ENCODE data around the gene CELSR1. TPM values are rescaled to one million over a fixed set of nuclear protein-coding genes. Genes with fewer than 3 reads are reported as not detected.
"Not testable (repeated sequence)": the region's sequence is repeated elsewhere in the genome, so short reads cannot be mapped to it uniquely, and the experiment has no call there.

Gene CELSR1
- total RNA-seq, 1 donor from 2014 or later, result 43.1 TPM

GRCh38 chr22:46401370-46401769 lies 136.1 kb downstream of the CELSR1 start:
- DNase-seq (ENCODE audit: low read depth in 2 of 2), result no peak

DNA sequence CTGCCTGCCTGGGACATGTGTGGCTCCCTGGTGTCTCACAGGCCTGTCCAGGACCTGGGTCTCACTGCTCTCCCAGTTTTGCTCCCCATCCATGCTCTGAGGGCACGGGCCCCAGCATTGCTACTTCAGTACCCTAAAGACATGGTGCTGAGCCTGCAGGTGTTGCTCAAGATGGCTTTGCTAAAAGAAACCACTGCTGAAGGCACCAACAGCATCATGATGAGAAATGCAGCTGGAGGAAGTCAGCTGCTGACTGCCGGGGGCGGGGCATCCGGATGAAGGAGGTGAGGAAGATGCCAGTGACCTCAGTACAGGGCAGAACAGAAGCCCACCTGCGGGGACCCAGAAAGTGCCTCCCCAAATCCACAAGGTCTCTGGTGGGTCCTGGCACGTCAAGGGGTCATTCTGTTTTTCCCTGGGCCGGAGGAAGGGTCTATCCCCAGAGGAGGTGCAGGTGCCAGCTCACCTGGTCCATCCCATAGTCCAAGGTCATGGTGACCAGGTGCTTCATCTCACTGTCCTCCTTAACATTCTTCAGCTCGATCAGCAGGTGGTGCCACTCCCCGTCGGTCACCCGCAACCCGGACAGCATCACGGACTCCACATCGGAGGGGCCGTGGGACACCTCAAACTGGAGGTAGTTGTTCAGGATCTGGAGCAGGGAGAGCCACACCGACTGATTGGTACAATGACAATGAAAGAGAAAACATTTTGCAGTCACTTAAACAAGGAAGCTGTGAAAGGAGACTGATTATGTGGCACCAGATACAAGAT lies 138.0 kb downstream of the CELSR1 start:
- no peak for DNase-seq (ENCODE audit: low read depth in 2 of 2)

- DNase-seq (ENCODE audit: low read depth in 2 of 2), result no peak
Observed at GRCh38 chr22:46397951-46398350, 139.5 kb downstream of the CELSR1 start.

GRCh38 chr22:46397514-46397913 lies 139.9 kb downstream of the CELSR1 start:
- DNase-seq (ENCODE audit: low read depth in 2 of 2), result no peak

- not testable (repeated sequence) for DNase-seq (ENCODE audit: low read depth in 2 of 2)
Observed at GRCh38 chr22:46397049-46397448, 140.4 kb downstream of the CELSR1 start.

DNA sequence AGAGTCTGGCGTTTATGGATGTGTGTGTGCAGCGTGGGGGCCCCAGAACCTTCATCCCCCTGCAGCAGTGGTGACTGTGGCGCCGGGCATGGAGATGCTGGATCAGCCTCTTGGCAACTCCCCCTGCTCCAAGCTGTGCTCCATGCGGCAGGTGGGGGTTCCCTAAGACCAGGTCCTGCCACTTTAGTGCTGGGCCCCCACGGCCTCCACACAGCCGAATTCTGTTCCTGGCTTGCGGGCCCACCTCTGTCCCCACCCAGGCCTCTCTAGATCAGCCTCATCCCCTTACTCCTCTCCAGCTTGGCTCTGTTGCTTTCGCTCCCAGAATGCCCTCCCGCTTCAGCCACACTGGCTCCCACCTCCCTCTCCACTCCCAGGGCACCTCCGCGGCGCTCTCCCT lies 142.3 kb downstream of the CELSR1 start:
- DNase-seq (ENCODE audit: low read depth in 2 of 2), result no peak

GRCh38 chr22:46394622-46395021 lies 142.8 kb downstream of the CELSR1 start:
- DNase-seq (ENCODE audit: low read depth in 2 of 2), result no peak

DNA sequence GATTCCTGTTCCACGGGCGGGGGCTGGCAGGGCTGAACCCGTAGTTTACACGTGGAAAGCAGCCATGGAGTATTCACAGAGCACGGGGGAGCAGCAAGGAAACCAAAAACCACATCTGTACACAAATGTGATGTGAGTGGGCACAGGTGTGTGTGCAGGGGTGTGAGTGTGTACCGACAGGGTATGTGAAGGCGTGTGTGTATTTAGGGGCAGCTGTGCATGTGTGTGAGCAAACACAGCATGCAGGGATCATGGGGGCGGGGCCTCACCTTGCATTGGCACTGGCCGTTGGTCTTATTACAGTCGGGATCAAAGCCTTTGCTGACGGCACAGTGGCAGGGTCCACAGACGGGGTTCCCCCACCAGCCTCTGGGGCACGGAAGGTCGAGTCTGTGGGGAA lies 143.5 kb downstream of the CELSR1 start:
- DNase-seq (ENCODE audit: low read depth in 2 of 2), result no peak

GRCh38 chr22:46392137-46392844 lies 145.1 kb downstream of the CELSR1 start:
- DNase-seq (ENCODE audit: low read depth in 2 of 2), result no peak

DNA sequence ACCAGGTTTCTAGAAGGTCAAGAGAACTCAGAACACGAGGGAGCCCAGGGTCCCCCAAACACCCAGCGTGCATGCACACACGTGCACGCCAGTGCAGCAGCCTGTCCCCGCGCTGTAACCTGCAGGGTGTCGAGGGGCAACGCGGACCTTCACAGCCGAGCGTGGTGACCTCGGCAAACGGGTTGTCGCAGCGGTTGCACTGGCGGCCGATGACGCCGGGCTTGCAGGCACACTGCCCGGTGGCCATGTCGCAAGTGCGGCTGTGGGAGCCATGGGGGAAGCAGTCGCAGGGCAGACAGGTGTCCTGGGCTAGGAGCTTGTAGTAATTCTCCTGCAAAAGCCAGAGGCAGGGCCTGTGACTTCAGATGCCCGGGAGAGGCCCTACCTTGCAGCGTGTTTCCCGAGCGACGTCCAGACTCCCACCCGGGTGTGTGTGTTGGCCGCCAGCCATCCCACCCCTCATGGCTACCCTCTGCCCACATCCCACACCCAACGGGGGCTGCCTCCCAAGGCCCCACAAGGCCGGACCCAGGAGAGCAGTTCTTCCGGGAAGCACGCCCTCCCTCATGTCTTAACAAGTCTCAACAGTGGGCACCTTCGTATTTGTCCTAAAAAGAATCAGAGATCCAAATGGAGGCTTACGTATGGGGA lies 145.8 kb downstream of the CELSR1 start:
- DNase-seq (ENCODE audit: low read depth in 2 of 2), result no peak

GRCh38 chr22:46390652-46391301 lies 146.6 kb downstream of the CELSR1 start:
- peak; percentile 62 to 64 for DNase-seq (ENCODE audit: low read depth in 2 of 2)

- DNase-seq (ENCODE audit: low read depth in 2 of 2), result no peak
Observed at GRCh38 chr22:46390105-46390651, 147.2 kb downstream of the CELSR1 start.

DNA sequence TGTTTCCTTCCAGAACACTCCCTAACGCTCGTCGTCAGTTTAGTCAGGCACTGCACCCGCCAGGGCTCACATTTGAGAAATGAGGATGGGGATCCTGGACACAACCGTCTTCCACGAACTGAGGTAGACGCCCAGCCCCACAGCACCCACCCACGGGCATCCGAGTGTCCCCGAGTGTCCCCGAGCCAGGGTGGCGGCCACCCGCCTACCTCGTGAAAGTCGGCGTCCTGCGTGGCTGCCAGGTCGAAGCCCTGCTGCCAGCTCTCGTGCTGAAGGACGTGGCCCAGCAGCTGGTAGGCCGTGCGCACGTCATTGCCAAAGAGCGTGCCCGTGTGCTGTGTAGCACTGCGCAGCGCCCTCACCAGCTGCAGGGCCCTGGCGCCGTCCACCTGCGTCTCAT lies 148.3 kb downstream of the CELSR1 start:
- no peak for DNase-seq (ENCODE audit: low read depth in 2 of 2)

DNA sequence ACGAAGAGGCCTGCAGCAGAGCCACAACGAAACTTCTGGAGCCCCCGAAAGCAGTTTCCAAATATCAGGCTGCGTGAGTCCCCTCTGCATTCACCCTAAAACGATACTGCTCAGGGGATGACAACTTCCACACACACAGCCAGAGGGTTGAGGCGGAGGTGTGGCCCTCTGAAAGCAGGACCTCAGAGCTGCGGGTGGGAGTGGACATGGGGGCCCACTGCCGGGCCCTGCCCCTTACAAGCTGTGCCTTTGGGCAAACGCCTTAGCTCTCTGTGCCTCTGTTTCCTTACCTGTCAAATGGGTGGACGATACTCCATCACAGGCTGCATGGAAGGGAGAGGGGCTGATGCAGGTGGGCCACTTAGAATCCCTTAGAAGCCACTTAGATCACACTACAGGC lies 148.8 kb downstream of the CELSR1 start:
- DNase-seq (ENCODE audit: low read depth in 2 of 2), result no peak

DNA sequence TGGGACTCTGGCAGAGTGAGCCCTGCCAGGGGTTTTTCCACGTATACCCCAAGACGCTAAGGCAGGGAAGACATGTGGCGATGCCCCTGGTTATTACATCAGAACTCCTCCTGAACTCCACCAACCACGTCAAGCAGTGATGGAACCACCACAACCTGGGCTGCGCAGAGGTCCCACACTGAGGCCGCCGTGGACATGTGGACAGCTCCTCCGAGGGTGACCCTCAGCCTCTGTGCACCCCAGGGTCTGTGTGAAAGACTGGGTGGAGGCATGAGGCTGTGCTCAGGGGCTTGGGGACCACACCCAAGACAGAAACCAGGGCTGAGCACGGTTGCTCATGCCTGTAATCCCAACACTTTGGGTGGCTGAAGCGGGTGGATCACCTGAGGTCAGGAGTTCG lies 149.7 kb downstream of the CELSR1 start:
- no peak for DNase-seq (ENCODE audit: low read depth in 2 of 2)

GRCh38 chr22:46386312-46386711 lies 151.1 kb downstream of the CELSR1 start:
- DNase-seq (ENCODE audit: low read depth in 2 of 2), result no peak

- DNase-seq (ENCODE audit: low read depth in 2 of 2), result no peak
Observed at GRCh38 chr22:46382524-46382923, 154.9 kb downstream of the CELSR1 start.

DNA sequence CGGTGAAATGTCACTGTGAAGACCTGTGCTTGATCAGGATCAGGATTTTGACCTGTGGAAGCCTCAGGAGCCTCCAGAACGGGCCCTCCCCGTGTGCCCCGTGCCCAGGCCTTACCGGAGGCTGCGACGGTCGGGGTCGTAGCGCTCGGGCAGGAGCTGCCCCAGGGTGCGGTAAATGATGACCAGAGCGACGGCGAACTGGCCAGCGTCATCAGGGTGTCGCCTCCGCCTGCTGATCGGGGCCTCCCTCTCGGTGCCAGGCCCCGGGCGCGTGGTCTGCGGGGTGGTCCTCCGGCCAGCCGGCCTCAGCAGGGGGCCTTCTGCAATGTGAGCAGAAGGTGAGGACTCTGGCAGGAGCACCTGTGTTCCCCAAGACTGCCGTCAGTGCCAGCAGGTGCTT lies 155.7 kb downstream of the CELSR1 start:
- DNase-seq (ENCODE audit: low read depth in 2 of 2), result no peak

- DNase-seq (ENCODE audit: low read depth in 2 of 2), result peak in 1 of 2 donors; percentile 29
Observed at GRCh38 chr22:46381142-46381541, 156.3 kb downstream of the CELSR1 start.

- no peak for DNase-seq (ENCODE audit: low read depth in 2 of 2)
Observed at GRCh38 chr22:46380581-46380980, 156.8 kb downstream of the CELSR1 start.

- no peak for DNase-seq (ENCODE audit: low read depth in 2 of 2)
Observed at GRCh38 chr22:46380069-46380468, 157.4 kb downstream of the CELSR1 start.

All from lung microvascular endothelial cell (primary cell).